GM18507 (cell line): ENCODE measurements around the gene URAD.
"Not testable (repeated sequence)": the region's sequence is repeated elsewhere in the genome, so short reads cannot be mapped to it uniquely, and the experiment has no call there.

Experiments
- DNase-seq: peaks from one replicate; pipeline ENCODE4 v3.0.0; 2011; ENCODE audit warnings: low read depth; ENCODE audit not compliant: insufficient read length; ENCODE audit errors: extremely low spot score
- FAIRE-seq: peaks from 2 replicates; lab custom pipeline; 2011; peaks lifted over from hg19 to GRCh38; lab: Jason Lieb, UNC

The URAD gene

GRCh38 chr13:27988520-27988919 is at the start of gene URAD:
URAD (minus strand) TSS chr13:27988693; CDS start chr13:27988637, 56 bp downstream.
- FAIRE-seq (no peak), DNase-seq (no peak)

- DNase-seq (no peak), FAIRE-seq (peak; percentile 75)
Measured at GRCh38 chr13:28037399-28037798, 48.9 kb upstream of the URAD start.

GRCh38 chr13:28035146-28035782 is 46.8 kb upstream of the URAD start:
- FAIRE-seq (peak; percentile 70), DNase-seq (no peak)

- DNase-seq, result no peak
Measured at GRCh38 chr13:28033894-28034655, 45.6 kb upstream of the URAD start.

GRCh38 chr13:28032438-28032837 is 43.9 kb upstream of the URAD start:
- not testable (repeated sequence) for DNase-seq
- FAIRE-seq, result peak; percentile 52

More at GRCh38 chr13:28033894-28034655, 45.6 kb upstream of the URAD start:
- no peak for FAIRE-seq

GRCh38 chr13:28031896-28032288 is 43.4 kb upstream of the URAD start:
- no peak for DNase-seq
- no peak for FAIRE-seq

GRCh38 chr13:28031220-28031895 is 42.9 kb upstream of the URAD start:
- FAIRE-seq (peak; percentile 81), DNase-seq (no peak)

- FAIRE-seq, result no peak
- no peak for DNase-seq
Measured at GRCh38 chr13:28027607-28028364, 39.3 kb upstream of the URAD start.

- FAIRE-seq (no peak), DNase-seq (no peak)
Measured at GRCh38 chr13:28027071-28027470, 38.6 kb upstream of the URAD start.

GRCh38 chr13:28026508-28026907 is 38.0 kb upstream of the URAD start:
- FAIRE-seq, result no peak
- no peak for DNase-seq

- DNase-seq (no peak), FAIRE-seq (no peak)
Measured at GRCh38 chr13:28022848-28023518, 34.5 kb upstream of the URAD start.

- DNase-seq (no peak), FAIRE-seq (no peak)
Measured at GRCh38 chr13:28014301-28014700, 25.8 kb upstream of the URAD start.

- no peak for FAIRE-seq
Measured at GRCh38 chr13:28013482-28013881, 25.0 kb upstream of the URAD start.

GRCh38 chr13:28012896-28013295 is 24.4 kb upstream of the URAD start:
- FAIRE-seq, result peak; percentile 87
- DNase-seq, result no peak

More at GRCh38 chr13:28013482-28013881, 25.0 kb upstream of the URAD start:
- DNase-seq, result no peak

- no peak for DNase-seq
Measured at GRCh38 chr13:28012383-28012782, 23.9 kb upstream of the URAD start.

GRCh38 chr13:28010046-28010445 is 21.6 kb upstream of the URAD start:
- DNase-seq (no peak), FAIRE-seq (no peak)

More at GRCh38 chr13:28012383-28012782, 23.9 kb upstream of the URAD start:
- FAIRE-seq, result no peak

- FAIRE-seq, result not testable (repeated sequence)
Measured at GRCh38 chr13:28005016-28005415, 16.5 kb upstream of the URAD start.

GRCh38 chr13:28002886-28003698 is 14.6 kb upstream of the URAD start:
- FAIRE-seq, result no peak
- DNase-seq, result no peak

More at GRCh38 chr13:28005016-28005415, 16.5 kb upstream of the URAD start:
- DNase-seq, result not testable (repeated sequence)
